ENCODE results near the gene DIP2A. TPM values are rescaled to one million over a fixed set of nuclear protein-coding genes. Genes with fewer than 3 reads are reported as not detected.

The DIP2A gene
- total and polyA plus RNA-seq, 2 of the 8 experiments (the other 6 are each of a cell fraction or from before 2014, with no cell fraction given), result 16.0 to 27.1 TPM

DNA sequence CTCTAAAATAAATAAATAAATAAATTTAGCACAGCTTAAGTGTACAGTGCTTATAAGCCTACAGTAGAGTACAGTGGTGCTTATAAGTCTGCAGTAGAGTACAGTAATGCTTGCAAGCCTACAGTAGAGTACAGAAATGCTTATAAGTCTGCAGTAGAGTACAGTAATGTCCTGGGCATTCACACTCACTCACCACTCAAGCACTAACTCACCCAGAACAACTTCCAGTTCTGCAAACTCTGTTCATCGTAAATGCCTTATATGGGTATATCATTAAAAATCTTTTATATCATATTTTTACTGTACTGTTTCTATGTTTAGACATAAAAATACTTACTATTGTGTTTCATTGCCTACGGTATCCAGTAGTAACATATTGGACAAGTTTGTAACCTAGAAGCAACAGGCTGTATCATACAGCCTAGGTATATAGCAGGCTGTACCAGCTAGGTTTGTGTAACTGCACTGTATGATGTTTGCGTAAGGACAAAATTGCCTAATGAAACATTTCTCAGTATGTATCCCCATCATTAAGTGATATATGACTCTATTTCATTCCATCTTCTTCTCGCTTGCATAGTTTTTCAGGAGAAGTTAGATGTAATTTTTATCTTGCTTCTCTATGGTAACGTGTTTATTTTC is 160.2 kb downstream of the DIP2A start:
- CTCF ChIA-PET (ENCODE audit: partially characterized antibody), result interaction anchor here (1.1 to 1.3 kb wide), 4 partner anchors 11 to 21 kb away, joined by 3 to 11 read pairs (median 4); partner anchors contain the start of gene PRMT2
- Histone ChIP-seq H3K4me1 (replicated peaks in 1 of 4; ENCODE audit: control insufficient read depth in 3 of 4, insufficient read depth in 4 of 4, low read length in 3 of 4) (no peaks in the 10 kb centered on the region; a peak in 2 of 7 replicates), H3K18ac (ENCODE audit: extremely low read depth, low read length) (no peak overlapping the region), H4K8ac (ENCODE audit: extremely low read depth, insufficient read depth, low read length) (no peak overlapping the region), H3K4me3 (ENCODE audit: extremely low read depth in 1 of 4, insufficient read depth in 2 of 4, low read depth in 3 of 4, low read length in 4 of 4) (no peak overlapping the region), H3K56ac (replicated peaks; ENCODE audit: insufficient read length, low read depth, low read length) (no peak overlapping the region), H3K9me3 (ENCODE audit: insufficient read depth in 2 of 2, low read depth in 1 of 2, low read length in 1 of 2) (no peaks in the 10 kb centered on the region), H3K27ac (ENCODE audit: low read depth, low read length) (no peak overlapping the region), H2BK20ac (ENCODE audit: low read length) (no peak overlapping the region), H3K23me2 (ENCODE audit: low read depth, low read length) (no peaks in the 10 kb centered on the region), H3K23ac (ENCODE audit: insufficient read length) (no peak overlapping the region), H3K79me1 (ENCODE audit: low read depth, low read length) (no peaks in the 10 kb centered on the region), H2BK120ac (replicated peaks; ENCODE audit: low read depth, low read length) (no peak overlapping the region), H3K9ac (replicated peaks in 1 of 4; ENCODE audit: extremely low read depth in 1 of 4, low read depth in 3 of 4, low read length in 3 of 4) (no peak overlapping the region), H2AK5ac (ENCODE audit: low read depth, low read length) (no peak overlapping the region), H3K36me3 (ENCODE audit: control insufficient read depth in 2 of 4, insufficient read depth in 4 of 4, low read length in 3 of 4) (no peaks in the 10 kb centered on the region), H3K14ac (ENCODE audit: insufficient read length) (no peak overlapping the region), H3K4me2 (ENCODE audit: insufficient read depth in 1 of 2, low read depth in 2 of 2, low read length in 2 of 2) (no peak overlapping the region), H4K91ac (replicated peaks; ENCODE audit: insufficient read length, low read length) (no peak overlapping the region), H3K27me3 (replicated peaks in 1 of 4; ENCODE audit: control insufficient read depth in 3 of 4, extremely low read depth in 1 of 4, insufficient read depth in 3 of 4, low read length in 3 of 4) (no peaks in the 10 kb centered on the region), H2AFZ (ENCODE audit: low read length) (no peak overlapping the region), H4K5ac (ENCODE audit: insufficient read length, low read depth, low read length) (no peak overlapping the region), H3K79me2 (ENCODE audit: control insufficient read depth in 1 of 2, insufficient read depth in 2 of 2, low read length in 2 of 2) (no peaks in the 10 kb centered on the region), H2BK15ac (ENCODE audit: low read length) (no peak overlapping the region), H2BK5ac (ENCODE audit: low read depth, low read length) (no peak overlapping the region), H2BK12ac (ENCODE audit: low read depth, low read length) (no peak overlapping the region), H4K20me1 (replicated peaks in 1 of 2; ENCODE audit: control insufficient read depth in 1 of 2, insufficient read depth in 2 of 2, low read length in 2 of 2) (no peaks in the 10 kb centered on the region), H3K4ac (replicated peaks; ENCODE audit: insufficient read length, low read depth, low read length) (no peak overlapping the region)
- POLR2A ChIA-PET (ENCODE audit: partially characterized antibody), result interaction anchor here (3.3 kb wide), 1 partner anchor 16 kb away, joined by 18 read pairs; the partner anchor contains the start of gene PRMT2
- 88% methylated on average over 5 of the region's 5 CpGs; no CpG with 5 or more reads in 1 of the 2 experiments for WGBS, 2 experiments (ENCODE audit: extremely low coverage in 1 of 2, insufficient coverage in 1 of 2, insufficient read length in 1 of 2, insufficient replicate concordance in 2 of 2, low coverage in 1 of 2, low lambda C conversion rate in 2 of 2, missing lambda C conversion rate in 1 of 2)
- DNase-seq (ENCODE audit: low read depth in 1 of 2, low spot score in 2 of 2) (no peak), FAIRE-seq (no peak)
- TF ChIP-seq BRCA1 (IDR thresholded peaks at IDR 0.05; ENCODE audit: low read depth, low read length) (no peak), PHF8 (conservative IDR thresholded peaks at IDR 0.05; ENCODE audit: low read depth, low read length) (no peak), SIX5 (IDR thresholded peaks at IDR 0.05; ENCODE audit: low read depth, low read length) (no peak), MAFK (IDR thresholded peaks at IDR 0.05; ENCODE audit: low read depth, low read length) (no peak), RFX5 (IDR thresholded peaks at IDR 0.05; ENCODE audit: borderline replicate concordance, low read depth, low read length) (no peak), EZH2 (IDR thresholded peaks at IDR 0.05; ENCODE audit: low read depth, low read length, severe bottlenecking) (no peak), POLR2AphosphoS5 (IDR thresholded peaks at IDR 0.05; ENCODE audit: low read depth, low read length) (no peak), BACH1 (IDR thresholded peaks at IDR 0.05; ENCODE audit: low read length) (no peak), NRF1 (IDR thresholded peaks at IDR 0.05; ENCODE audit: low read depth, low read length) (no peak), CBX5 (IDR thresholded peaks at IDR 0.05; ENCODE audit: low read depth, low read length) (no peak), SP1 (IDR thresholded peaks at IDR 0.05; ENCODE audit: low read depth, low read length) (no peak)
- TF ChIP-seq, protein P1, sequence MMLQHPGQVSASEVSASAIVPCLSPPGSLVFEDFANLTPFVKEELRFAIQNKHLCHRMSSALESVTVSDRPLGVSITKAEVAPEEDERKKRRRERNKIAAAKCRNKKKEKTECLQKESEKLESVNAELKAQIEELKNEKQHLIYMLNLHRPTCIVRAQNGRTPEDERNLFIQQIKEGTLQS (IDR thresholded peaks at IDR 0.05; ENCODE audit: insufficient read depth, low read depth, low read length), result no peak
- TF ChIP-seq, protein P2, sequence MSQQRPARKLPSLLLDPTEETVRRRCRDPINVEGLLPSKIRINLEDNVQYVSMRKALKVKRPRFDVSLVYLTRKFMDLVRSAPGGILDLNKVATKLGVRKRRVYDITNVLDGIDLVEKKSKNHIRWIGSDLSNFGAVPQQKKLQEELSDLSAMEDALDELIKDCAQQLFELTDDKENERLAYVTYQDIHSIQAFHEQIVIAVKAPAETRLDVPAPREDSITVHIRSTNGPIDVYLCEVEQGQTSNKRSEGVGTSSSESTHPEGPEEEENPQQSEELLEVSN (IDR thresholded peaks at IDR 0.05), result no peak
